ENCODE measurements around the gene C1orf198.

C1orf198 gene

GRCh38 chr1:230899841-230900251 lies 31.5 kb upstream of the C1orf198 start:
- no peak for DNase-seq (ENCODE audit: low spot score)
- TF ChIP-seq, protein P1, sequence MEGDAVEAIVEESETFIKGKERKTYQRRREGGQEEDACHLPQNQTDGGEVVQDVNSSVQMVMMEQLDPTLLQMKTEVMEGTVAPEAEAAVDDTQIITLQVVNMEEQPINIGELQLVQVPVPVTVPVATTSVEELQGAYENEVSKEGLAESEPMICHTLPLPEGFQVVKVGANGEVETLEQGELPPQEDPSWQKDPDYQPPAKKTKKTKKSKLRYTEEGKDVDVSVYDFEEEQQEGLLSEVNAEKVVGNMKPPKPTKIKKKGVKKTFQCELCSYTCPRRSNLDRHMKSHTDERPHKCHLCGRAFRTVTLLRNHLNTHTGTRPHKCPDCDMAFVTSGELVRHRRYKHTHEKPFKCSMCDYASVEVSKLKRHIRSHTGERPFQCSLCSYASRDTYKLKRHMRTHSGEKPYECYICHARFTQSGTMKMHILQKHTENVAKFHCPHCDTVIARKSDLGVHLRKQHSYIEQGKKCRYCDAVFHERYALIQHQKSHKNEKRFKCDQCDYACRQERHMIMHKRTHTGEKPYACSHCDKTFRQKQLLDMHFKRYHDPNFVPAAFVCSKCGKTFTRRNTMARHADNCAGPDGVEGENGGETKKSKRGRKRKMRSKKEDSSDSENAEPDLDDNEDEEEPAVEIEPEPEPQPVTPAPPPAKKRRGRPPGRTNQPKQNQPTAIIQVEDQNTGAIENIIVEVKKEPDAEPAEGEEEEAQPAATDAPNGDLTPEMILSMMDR (IDR thresholded peaks at IDR 0.05; ENCODE audit: extremely low read depth, missing control alignments), result no peak

DNA sequence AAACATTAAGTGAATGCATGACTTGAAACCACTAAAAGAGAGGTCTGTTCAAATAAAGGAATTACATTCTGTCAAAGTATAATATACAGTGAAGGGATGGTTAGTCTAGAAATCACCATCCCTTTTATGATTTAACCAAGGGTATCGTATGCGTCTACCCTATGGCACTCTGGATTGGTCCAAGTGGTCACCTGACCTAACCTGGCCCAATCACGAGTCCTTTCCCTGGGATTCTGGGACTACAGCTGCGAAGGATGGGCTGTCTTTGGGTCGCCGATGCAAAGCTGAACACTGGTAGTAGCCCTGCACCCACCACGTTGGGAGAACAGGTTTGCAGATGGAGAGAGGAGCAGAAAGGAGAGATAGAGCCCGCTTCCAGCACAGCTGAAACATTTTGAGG lies 30.4 kb upstream of the C1orf198 start:
- TF ChIP-seq, protein P1 (IDR thresholded peaks at IDR 0.05; ENCODE audit: extremely low read depth, missing control alignments), result no peak
- DNase-seq (ENCODE audit: low spot score), result no peak

- no peak for DNase-seq (ENCODE audit: low spot score)
- TF ChIP-seq, protein P1 (IDR thresholded peaks at IDR 0.05; ENCODE audit: extremely low read depth, missing control alignments), result no peak
Observed at GRCh38 chr1:230898144-230898543, 29.8 kb upstream of the C1orf198 start.

DNA sequence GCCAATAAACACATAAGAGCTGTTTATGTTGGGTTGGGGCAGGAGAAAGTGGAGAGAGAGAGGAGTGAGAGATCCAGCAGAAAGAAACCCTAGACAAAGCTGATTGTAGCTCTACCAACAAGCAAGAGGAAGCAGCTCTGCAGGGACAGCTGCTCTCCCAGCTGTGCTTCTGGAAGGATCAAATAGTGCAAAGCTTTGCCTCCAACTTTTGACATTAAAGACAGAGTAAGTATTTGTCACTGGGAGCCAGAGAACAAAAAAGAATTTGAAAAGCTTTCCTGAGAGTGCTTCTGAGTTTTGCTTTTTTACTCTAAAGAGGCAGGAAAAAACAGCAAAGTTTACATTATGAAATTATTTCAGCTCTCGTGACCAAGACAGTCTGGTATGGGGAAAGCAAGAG lies 28.5 kb upstream of the C1orf198 start:
- TF ChIP-seq, protein P1 (IDR thresholded peaks at IDR 0.05; ENCODE audit: extremely low read depth, missing control alignments), result no peak

DNA sequence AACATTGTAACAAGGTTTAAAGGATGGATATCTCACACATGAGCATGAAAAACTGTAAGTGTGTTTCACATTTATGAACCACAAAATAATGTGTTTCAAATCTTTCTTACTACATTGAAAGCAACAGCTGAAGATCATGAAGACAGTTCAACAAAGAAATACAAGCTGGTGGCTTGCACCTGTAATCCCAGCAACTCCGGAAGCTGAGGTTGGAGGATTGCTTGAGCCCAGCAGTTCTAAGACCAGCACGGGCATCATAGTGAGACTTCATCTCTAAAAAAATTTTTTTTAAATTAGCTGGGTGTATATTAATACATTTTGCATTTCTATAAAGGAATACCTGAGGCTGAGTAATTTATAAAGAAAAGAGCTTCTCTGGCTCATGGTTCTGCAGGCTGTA lies 27.1 kb upstream of the C1orf198 start:
- DNase-seq (ENCODE audit: low spot score), result no peak
- TF ChIP-seq, protein P1 (IDR thresholded peaks at IDR 0.05; ENCODE audit: extremely low read depth, missing control alignments), result no peak

More for the DNA sequence above, 28.5 kb upstream of the C1orf198 start:
- DNase-seq (ENCODE audit: low spot score), result no peak

GRCh38 chr1:230894664-230895063 lies 26.3 kb upstream of the C1orf198 start:
- DNase-seq (ENCODE audit: low spot score), result no peak
- TF ChIP-seq, protein P1 (IDR thresholded peaks at IDR 0.05; ENCODE audit: extremely low read depth, missing control alignments), result no peak

GRCh38 chr1:230894032-230894431 lies 25.7 kb upstream of the C1orf198 start:
- DNase-seq (ENCODE audit: low spot score), result no peak
- TF ChIP-seq, protein P1 (IDR thresholded peaks at IDR 0.05; ENCODE audit: extremely low read depth, missing control alignments), result no peak

Data from GM20000 (cell line).